Choroid plexus epithelial cell (primary cell): ENCODE measurements around the gene AKAP7.
A peak's percentile ranks its signal among the peaks of the same experiment; 100 is the strongest.

Experiments
- DNase-seq: peaks from one replicate; pipeline ENCODE4 v3.0.0-alpha.2; 2010; ENCODE audit warnings: low read depth
- H3K4me3 ChIP-seq: 2 replicates; pipeline ENCODE4 v1.5.1; 2011; ENCODE audit warnings: low read depth, mild to moderate bottlenecking, control low read depth, low read length, moderate library complexity
- TF ChIP-seq, protein P1 (sequence below): conservative IDR thresholded peaks from 2 replicates; pipeline ENCODE4 v1.5.1; 2011; ENCODE audit warnings: low read depth, mild to moderate bottlenecking, control low read depth, inconsistent platforms, low read length, moderate library complexity

The AKAP7 gene

DNA sequence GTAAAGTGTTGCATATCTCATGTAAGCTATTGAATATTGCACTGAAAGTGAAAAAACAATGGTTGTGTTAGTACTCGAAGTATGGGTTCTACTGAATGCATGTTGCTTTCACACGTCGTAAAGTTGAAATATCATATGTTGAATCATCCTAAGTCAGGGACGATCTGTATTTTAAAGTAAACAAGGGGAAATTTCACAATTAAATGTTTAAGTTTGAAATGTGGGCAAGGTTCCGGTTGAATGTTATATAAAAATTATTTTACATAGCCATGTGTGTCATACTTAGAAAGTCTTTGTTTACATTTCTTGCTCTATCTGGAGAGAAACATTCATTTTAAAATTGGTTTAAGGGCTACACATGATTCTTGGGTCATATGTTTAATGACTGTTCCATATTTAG, 76.8 kb downstream of the AKAP7 start:
- TF ChIP-seq, protein P1, sequence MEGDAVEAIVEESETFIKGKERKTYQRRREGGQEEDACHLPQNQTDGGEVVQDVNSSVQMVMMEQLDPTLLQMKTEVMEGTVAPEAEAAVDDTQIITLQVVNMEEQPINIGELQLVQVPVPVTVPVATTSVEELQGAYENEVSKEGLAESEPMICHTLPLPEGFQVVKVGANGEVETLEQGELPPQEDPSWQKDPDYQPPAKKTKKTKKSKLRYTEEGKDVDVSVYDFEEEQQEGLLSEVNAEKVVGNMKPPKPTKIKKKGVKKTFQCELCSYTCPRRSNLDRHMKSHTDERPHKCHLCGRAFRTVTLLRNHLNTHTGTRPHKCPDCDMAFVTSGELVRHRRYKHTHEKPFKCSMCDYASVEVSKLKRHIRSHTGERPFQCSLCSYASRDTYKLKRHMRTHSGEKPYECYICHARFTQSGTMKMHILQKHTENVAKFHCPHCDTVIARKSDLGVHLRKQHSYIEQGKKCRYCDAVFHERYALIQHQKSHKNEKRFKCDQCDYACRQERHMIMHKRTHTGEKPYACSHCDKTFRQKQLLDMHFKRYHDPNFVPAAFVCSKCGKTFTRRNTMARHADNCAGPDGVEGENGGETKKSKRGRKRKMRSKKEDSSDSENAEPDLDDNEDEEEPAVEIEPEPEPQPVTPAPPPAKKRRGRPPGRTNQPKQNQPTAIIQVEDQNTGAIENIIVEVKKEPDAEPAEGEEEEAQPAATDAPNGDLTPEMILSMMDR = no peak
- no peak overlapping the region for H3K4me3 ChIP-seq
- no peak for DNase-seq

DNA sequence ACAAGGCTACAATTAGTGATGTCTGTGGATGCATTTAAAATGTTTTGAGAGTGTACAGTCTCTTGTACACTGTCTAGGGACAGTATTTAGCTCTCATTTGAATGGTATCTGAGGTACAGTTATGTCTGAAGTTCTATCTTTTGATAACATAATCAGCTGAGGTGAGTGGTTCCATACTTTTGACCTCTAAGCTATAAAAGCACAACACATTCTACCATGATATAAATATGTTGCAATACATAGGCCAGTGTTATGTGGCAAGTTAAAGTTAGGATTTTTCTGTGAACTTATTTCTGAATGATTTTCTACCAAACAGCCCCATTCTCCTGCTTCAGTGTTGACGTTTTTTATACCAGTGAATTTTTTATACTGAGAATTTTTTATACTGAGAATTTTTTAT, 77.6 kb downstream of the AKAP7 start:
- H3K4me3 ChIP-seq = no peak overlapping the region
- DNase-seq = peak; percentile 27
- TF ChIP-seq, protein P1 = no peak

DNA sequence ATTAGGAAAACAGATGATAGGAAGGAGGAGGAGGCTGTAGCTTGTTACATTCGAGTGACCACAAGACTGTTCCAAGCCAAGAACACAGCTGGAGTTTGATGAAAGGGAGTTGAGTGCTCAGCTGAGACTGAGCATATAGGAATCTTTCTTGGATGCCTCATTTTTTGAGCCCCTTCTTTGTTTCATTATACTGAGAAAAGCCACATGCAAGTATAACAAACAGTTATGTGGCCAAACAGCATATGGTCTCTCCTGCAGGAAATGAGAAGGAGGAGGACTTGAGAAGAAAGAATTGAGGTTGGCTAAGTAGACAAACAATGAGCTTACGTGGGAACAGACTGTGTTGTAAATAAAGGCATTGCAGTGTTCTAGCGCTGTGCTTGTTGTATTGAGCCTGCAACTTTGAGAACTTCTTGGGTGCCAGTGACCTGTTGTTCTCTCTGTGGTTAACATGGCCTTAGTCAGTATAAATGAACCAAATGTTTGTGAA, 78.3 kb downstream of the AKAP7 start:
- no peak overlapping the region for H3K4me3 ChIP-seq
- DNase-seq = peak; percentile 97
- TF ChIP-seq, protein P1 = no peak

DNA sequence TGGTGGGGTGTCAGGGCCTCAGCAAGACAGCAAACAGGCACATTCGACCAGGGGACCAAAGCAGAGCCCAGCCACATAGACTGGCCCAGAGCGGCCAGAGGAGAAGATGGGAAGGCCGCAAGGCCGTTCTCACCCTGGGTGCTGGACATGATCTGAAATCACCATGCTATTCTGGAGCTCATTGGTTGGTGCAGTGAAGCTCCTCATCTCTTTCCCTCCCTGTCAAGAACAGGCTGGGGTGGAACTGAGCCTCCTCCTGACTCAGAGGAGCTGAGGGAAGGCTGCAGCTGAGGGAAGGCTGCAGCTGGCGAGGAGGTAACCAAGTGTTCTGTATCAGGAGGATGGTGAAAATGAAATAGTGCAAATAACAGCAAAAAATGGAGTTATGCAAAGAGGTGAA, 80.0 kb downstream of the AKAP7 start:
- H3K4me3 ChIP-seq = no peak overlapping the region
- TF ChIP-seq, protein P1 = no peak
- peak; percentile 32 for DNase-seq

DNA sequence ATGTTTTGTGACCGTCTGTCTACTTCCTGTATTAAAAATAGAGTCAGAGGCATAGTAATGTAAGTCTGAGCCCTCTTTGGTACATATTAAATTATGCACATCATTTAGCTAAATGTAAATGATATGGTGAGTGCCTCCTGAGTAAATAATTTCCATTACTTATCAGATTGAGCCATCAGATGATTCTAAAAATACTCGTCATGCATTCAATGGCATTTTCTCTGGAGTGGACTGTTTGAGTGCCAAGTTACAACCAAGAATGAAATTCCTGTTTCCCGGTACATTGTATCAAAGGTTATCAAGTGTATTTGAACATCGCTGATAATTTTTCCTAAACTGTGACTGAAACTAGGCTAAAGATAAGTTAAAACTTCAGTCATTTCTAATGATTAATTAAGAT, 81.0 kb downstream of the AKAP7 start:
- TF ChIP-seq, protein P1 = no peak
- no peak overlapping the region for H3K4me3 ChIP-seq
- peak; percentile 55 for DNase-seq

DNA sequence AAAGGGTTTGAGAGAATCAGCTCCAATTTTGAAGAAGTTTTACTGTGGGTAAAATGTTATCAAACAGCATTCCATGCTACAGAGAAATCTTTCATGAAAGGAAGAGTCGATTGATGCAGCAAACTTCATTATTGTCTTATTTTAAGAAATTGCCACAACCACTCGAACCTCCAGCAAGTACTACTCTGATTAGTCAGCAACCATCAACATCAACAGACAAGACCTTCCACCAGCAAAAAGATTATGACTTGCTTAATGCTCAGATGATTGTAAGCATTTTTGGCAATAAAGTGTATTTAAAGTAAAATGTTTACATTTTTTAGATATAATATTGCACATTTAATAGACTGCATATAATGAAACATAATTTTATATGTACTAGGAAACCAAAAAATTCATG, 87.5 kb downstream of the AKAP7 start:
- TF ChIP-seq, protein P1 = no peak
- DNase-seq = no peak
- no peak overlapping the region for H3K4me3 ChIP-seq

DNA sequence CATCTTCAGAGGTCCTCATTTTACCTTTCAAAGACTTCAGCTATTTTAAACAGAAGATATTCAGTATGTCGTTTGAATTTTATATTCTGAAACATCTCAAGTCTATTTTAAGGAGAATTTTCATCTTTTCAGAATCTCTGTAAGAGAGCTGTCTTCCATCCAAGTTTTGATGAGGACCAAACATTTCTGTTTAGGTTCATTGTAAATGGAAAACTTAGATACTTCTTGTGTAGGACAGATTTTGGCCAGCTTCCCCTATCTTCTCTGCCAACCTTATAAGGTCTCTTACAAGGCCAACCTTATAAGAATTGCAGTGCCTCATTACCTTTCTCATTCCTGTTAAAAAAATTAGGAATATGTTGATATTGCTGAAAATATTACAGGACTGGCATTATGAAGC, 88.1 kb downstream of the AKAP7 start:
- no peak overlapping the region for H3K4me3 ChIP-seq
- no peak for DNase-seq
- TF ChIP-seq, protein P1 = no peak
